ENCODE data around the gene MIF4GD.

MIF4GD gene

GRCh38 chr17:75249564-75249963, 21.5 kb downstream of the MIF4GD start:
- Histone ChIP-seq H3K27me3 (no peaks in the 10 kb centered on the region), H3K4me3 (peak overlapping the region in 6 of 10 experiments; percentile 31 to 50 (median 38); a peak in 9 of 20 replicates), H3K4me1 (peaks cover 61 to 82% (median 70%) of the 10 kb centered on the region in 10 experiments), H3K36me3 (peaks cover 26 to 40% (median 32%) of the 10 kb centered on the region in 11 experiments), H3K9me3 (replicated peaks in 1 of 11) (no peaks in the 10 kb centered on the region), H3K9ac (peak overlapping the region; percentile 51 to 69 (median 61); a peak in 20 of 22 replicates), H3K4me2 (peak overlapping the region; percentile 71 to 96 (median 88)), H4K20me1 (peaks cover 5 to 82% (median 24%) of the 10 kb centered on the region in 11 experiments; a peak in 13 of 22 replicates), H3K27ac (peak overlapping the region; percentile 37 to 79 (median 73); a peak in 21 of 22 replicates)
- TF ChIP-seq Cebpa-rat (IDR thresholded peaks at IDR 0.05) = no peak

GRCh38 chr17:75246404-75246803, 24.6 kb downstream of the MIF4GD start:
- Histone ChIP-seq H3K4me2 (peak overlapping the region; percentile 78 to 96 (median 90); a peak in 21 of 22 replicates), H3K9me3 (replicated peaks in 1 of 11) (no peaks in the 10 kb centered on the region), H3K4me1 (peaks cover 71 to 95% (median 87%) of the 10 kb centered on the region in 10 experiments), H3K4me3 (no peak overlapping the region), H3K9ac (peak overlapping the region in 9 of 11 experiments; percentile 27 to 80 (median 71); a peak in 17 of 22 replicates), H4K20me1 (peaks cover 0 to 72% (median 12%) of the 10 kb centered on the region in 11 experiments; a peak in 13 of 22 replicates), H3K27ac (peak overlapping the region in 9 of 11 experiments; percentile 26 to 89 (median 80); a peak in 17 of 22 replicates), H3K27me3 (no peaks in the 10 kb centered on the region), H3K36me3 (peaks cover 51 to 70% (median 61%) of the 10 kb centered on the region in 11 experiments)
- TF ChIP-seq Cebpa-rat (IDR thresholded peaks at IDR 0.05) = no peak

GRCh38 chr17:75245011-75245410, 26.0 kb downstream of the MIF4GD start:
- Histone ChIP-seq H3K9ac (peak overlapping the region; percentile 23 to 80 (median 70); a peak in 21 of 22 replicates), H3K27ac (peak overlapping the region in 10 of 11 experiments; percentile 12 to 89 (median 80); a peak in 17 of 22 replicates), H3K4me3 (peak overlapping the region in 7 of 10 experiments; percentile 10 to 53 (median 46); a peak in 13 of 20 replicates), H3K36me3 (peaks cover 65 to 84% (median 74%) of the 10 kb centered on the region in 11 experiments), H3K4me2 (peak overlapping the region; percentile 78 to 96 (median 90)), H4K20me1 (peaks cover 0 to 71% (median 10%) of the 10 kb centered on the region in 11 experiments; a peak in 10 of 22 replicates), H3K9me3 (replicated peaks in 1 of 11) (no peaks in the 10 kb centered on the region), H3K27me3 (no peaks in the 10 kb centered on the region), H3K4me1 (peaks cover 64 to 94% (median 86%) of the 10 kb centered on the region in 10 experiments)
- no peak for TF ChIP-seq Cebpa-rat (IDR thresholded peaks at IDR 0.05)

GRCh38 chr17:75244133-75244866, 26.7 kb downstream of the MIF4GD start:
- H3K9me3 ChIP-seq (replicated peaks in 1 of 11) = no peaks in the 10 kb centered on the region
- peak overlapping the region; percentile 78 to 96 (median 90) for H3K4me2 ChIP-seq
- peak overlapping the region in 10 of 11 experiments; percentile 23 to 80 (median 70); a peak in 19 of 22 replicates for H3K9ac ChIP-seq
- peaks cover 71 to 91% (median 82%) of the 10 kb centered on the region in 11 experiments for H3K36me3 ChIP-seq
- H4K20me1 ChIP-seq = peaks cover 0 to 70% (median 5%) of the 10 kb centered on the region in 11 experiments; a peak in 9 of 22 replicates
- peak overlapping the region in 10 of 11 experiments; percentile 45 to 89 (median 80); a peak in 20 of 22 replicates for H3K27ac ChIP-seq
- no peaks in the 10 kb centered on the region for H3K27me3 ChIP-seq
- peak in 6 of 11 experiments; percentile 39 to 62 (median 52); a peak in 8 of 22 replicates for TF ChIP-seq Cebpa-rat (IDR thresholded peaks at IDR 0.05)
- H3K4me3 ChIP-seq = peak overlapping the region in 6 of 10 experiments; percentile 38 to 53 (median 48); a peak in 13 of 20 replicates
- peaks cover 57 to 87% (median 81%) of the 10 kb centered on the region in 10 experiments for H3K4me1 ChIP-seq

GRCh38 chr17:75242461-75243042, 28.5 kb downstream of the MIF4GD start:
- Histone ChIP-seq H3K27ac (peak overlapping the region in 8 of 11 experiments; percentile 69 to 89 (median 82); a peak in 15 of 22 replicates), H3K4me1 (peaks cover 60 to 91% (median 79%) of the 10 kb centered on the region in 10 experiments), H3K4me3 (no peak overlapping the region), H3K9me3 (replicated peaks in 1 of 11) (no peaks in the 10 kb centered on the region), H3K27me3 (no peaks in the 10 kb centered on the region), H3K36me3 (peaks cover 78 to 99% (median 89%) of the 10 kb centered on the region in 11 experiments), H3K9ac (peak overlapping the region in 8 of 11 experiments; percentile 4 to 79 (median 54); a peak in 6 of 22 replicates), H4K20me1 (peaks cover 0 to 79% (median 14%) of the 10 kb centered on the region in 11 experiments; a peak in 13 of 22 replicates), H3K4me2 (peak overlapping the region in 9 of 11 experiments; percentile 82 to 96 (median 90); a peak in 16 of 22 replicates)
- TF ChIP-seq Cebpa-rat (IDR thresholded peaks at IDR 0.05) = no peak

GRCh38 chr17:75241996-75242460, 29.0 kb downstream of the MIF4GD start:
- Histone ChIP-seq H3K4me1 (peaks cover 62 to 92% (median 79%) of the 10 kb centered on the region in 10 experiments), H4K20me1 (peaks cover 0 to 84% (median 11%) of the 10 kb centered on the region in 11 experiments; a peak in 13 of 22 replicates), H3K4me2 (peak overlapping the region in 4 of 11 experiments; percentile 82 to 96 (median 90); a peak in 6 of 22 replicates), H3K9me3 (replicated peaks in 1 of 11) (no peaks in the 10 kb centered on the region), H3K36me3 (peaks cover 81 to 99% (median 91%) of the 10 kb centered on the region in 11 experiments), H3K27ac (peak overlapping the region in 8 of 11 experiments; percentile 69 to 89 (median 82); a peak in 15 of 22 replicates), H3K4me3 (no peak overlapping the region), H3K9ac (peak overlapping the region in 6 of 11 experiments; percentile 4 to 71 (median 25); a peak in 6 of 22 replicates), H3K27me3 (no peaks in the 10 kb centered on the region)
- no peak for TF ChIP-seq Cebpa-rat (IDR thresholded peaks at IDR 0.05)

- peak overlapping the region in 8 of 11 experiments; percentile 23 to 89 (median 82); a peak in 13 of 22 replicates for H3K27ac ChIP-seq
- peaks cover 0 to 85% (median 11%) of the 10 kb centered on the region in 11 experiments; a peak in 13 of 22 replicates for H4K20me1 ChIP-seq
Measured at GRCh38 chr17:75241502-75241901, 29.5 kb downstream of the MIF4GD start.

GRCh38 chr17:75241143-75241430, 29.9 kb downstream of the MIF4GD start:
- Histone ChIP-seq H4K20me1 (peaks cover 0 to 81% (median 11%) of the 10 kb centered on the region in 11 experiments; a peak in 13 of 22 replicates), H3K27ac (peak overlapping the region in 8 of 11 experiments; percentile 23 to 89 (median 58); a peak in 13 of 22 replicates), H3K9me3 (replicated peaks in 1 of 11) (no peaks in the 10 kb centered on the region), H3K4me3 (no peak overlapping the region), H3K4me2 (peak overlapping the region in 7 of 11 experiments; percentile 9 to 47 (median 28); a peak in 6 of 22 replicates), H3K36me3 (peaks cover 83 to 100% (median 92%) of the 10 kb centered on the region in 11 experiments), H3K27me3 (no peaks in the 10 kb centered on the region), H3K9ac (peak overlapping the region in 5 of 11 experiments; percentile 11 to 71 (median 44); a peak in 5 of 22 replicates), H3K4me1 (peaks cover 55 to 89% (median 75%) of the 10 kb centered on the region in 10 experiments)
- TF ChIP-seq Cebpa-rat (IDR thresholded peaks at IDR 0.05) = no peak

More at GRCh38 chr17:75241502-75241901, 29.5 kb downstream of the MIF4GD start:
- peak overlapping the region in 5 of 11 experiments; percentile 12 to 71 (median 44); a peak in 7 of 22 replicates for H3K9ac ChIP-seq
- no peaks in the 10 kb centered on the region for H3K27me3 ChIP-seq
- H3K4me1 ChIP-seq = peaks cover 59 to 92% (median 79%) of the 10 kb centered on the region in 10 experiments
- no peaks in the 10 kb centered on the region for H3K9me3 ChIP-seq (replicated peaks in 1 of 11)
- TF ChIP-seq Cebpa-rat (IDR thresholded peaks at IDR 0.05) = no peak
- H3K4me2 ChIP-seq = no peak overlapping the region
- H3K36me3 ChIP-seq = peaks cover 83 to 100% (median 92%) of the 10 kb centered on the region in 11 experiments
- no peak overlapping the region for H3K4me3 ChIP-seq
